Amygdala (tissue), 56 donors: ENCODE measurements around the gene CLIC1.

ENCODE experiments used
- DNase-seq, 56 donors: peaks; one replicate each; lab custom pipeline; 2025; lab: John Stamatoyannopoulos, UW

CLIC1 gene

DNA sequence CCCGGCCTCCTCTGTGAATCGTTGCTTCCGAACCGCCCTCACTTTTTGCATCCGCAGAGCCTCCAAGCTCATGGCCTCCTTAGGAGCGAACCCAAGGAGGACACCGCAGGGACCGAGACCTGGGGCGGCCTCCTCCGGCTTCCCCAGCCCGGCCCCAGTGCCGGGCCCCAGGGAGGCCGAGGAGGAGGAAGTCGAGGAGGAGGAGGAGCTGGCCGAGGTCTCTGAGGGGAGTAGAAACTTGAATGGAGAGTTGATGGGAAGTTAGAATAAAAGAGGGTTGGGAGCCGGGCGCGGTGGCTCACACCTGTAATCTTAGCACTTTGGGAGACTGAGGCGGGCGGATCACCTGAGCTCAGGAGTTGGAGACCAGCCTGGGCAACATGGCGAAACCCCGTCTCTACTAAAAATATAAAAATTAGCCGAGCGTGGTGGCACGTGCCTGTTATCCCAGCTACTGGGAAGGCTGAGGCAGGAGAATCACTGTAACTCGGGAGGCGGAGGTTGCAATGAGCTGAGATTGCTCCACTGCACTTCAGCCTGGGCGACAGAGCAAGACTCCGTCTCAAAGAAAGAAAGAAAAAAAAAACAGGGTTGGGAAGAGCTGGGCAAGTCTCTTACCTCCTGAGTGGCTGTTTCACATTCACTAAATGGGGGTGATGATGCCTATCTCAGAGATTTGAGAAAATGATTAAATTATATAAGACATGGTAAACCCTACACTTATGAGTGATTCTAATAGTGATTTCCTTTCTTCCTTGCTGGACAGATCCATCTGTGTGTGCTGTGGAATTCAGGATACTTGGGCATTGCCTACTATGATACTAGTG, 4.3 kb upstream of the CLIC1 start:
- DNase-seq: no peak

- DNase-seq: peak; percentile 53 to 99 (median 94)
These were observed 3.5 kb upstream of the CLIC1 start, which contains the start of gene MSH5 for GRCh38 chr6:31739639-31740396. Gene MSH5, plus strand, starts transcription at chr6:31740005. Its CDS starts 462 bp downstream, at chr6:31740467.

DNA sequence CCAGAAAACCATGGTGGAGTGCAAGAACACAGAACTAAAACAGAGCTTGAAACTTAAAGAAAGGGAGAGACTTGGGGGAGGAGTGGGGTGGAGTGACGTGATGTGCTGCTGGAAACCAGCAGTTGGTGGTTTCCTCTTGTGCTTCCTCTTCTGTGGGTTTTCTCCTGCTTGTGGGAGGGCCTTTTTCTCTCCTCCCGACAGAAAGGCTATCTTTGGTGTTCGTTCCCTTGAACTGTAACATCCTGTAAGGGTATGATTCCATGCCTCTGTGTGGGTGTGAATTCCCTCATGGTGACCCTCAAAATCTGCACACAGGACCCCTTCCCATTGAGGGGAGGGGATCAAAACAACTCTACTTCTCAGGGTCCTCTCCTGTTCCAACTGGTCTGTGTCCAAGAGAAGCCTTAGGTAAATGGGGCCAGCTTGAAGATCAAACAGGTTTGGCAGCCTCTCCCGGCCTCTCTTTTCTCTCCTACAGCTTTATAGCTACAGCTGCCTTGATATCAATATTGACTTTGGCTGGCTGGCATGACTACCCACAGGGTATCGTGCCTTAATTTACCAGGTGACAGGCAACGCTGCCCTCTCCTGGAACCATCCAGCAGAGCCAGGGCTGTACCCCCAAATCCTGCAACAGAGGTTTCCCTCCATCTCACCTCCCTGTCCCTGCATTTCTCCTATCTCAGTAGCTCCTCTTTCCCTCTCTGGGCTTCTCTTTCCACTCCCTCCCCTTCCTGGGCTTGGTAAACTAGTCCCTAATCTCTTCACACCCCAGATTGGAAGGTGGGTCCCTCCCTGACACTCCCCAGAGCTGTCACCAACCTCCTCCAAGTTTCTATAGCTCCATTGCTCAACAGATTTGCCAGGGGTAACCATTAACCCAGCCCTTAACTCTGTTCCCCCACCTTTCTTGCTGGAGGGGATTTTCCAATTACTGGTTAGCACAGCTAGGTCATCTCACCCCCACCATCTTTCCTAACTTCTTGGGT, 2.0 kb upstream of the CLIC1 start:
- peak in 4 of 56 donors; percentile 4 to 33 (median 10) for DNase-seq

DNA sequence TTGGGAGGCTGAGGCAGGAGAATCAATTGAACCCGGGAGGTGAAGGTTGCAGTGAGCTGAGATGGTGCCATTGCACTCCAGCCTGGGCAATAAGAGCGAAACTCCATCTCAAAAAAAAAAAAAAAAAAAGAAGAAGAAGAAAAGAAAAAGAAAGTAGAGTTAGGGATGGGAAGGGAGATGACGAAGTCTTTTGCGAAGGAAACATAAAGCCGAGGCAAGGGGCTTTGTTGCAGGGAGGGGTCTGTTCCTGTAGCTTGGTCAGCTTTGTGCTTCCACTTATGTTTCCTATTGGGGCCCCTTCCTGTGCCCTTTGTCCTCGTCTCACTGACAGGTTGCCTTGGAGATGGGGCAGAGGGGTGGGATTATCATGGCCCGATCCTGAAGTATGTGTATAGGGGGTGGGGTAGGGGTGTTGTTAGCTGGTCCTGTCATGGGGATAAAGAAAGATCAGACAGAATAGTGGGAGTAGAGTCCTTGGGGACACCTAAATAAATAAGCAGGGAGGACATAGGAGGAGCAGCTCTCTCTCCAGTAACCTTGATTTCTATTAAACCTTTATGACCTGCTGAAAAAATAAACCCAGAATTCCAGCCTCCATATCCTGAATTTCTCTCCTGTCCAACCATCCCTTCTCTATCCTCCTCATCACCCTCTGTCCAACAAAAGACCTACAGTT, 1.1 kb upstream of the CLIC1 start:
- DNase-seq: no peak

DNA sequence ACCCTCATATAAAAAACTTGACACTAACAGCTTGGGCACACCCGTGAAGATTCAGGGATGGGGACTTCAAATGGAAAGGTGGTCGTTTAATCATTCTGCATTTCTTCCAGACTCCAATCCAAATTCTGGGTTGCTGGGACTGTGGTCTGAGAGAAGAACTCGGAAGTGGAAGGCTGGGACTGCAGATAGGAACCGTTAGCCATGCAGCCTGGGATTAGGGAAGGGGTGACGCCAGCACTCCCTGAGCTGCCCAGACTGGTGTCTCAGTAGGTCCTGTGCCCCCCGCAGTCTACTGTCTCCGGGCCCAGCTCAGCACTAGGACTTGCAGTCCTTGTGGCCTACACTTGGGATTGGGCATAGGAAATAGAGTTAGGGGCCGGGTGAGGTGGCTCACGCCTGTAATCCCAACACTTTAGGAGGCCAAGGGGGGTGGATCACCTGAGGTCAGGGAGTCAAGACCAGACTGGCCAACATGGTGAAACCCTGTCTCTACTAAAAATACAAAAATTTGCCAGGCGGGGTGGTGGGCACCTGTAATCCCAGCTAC, 511 bp upstream of the CLIC1 start:
- DNase-seq: no peak

DNA sequence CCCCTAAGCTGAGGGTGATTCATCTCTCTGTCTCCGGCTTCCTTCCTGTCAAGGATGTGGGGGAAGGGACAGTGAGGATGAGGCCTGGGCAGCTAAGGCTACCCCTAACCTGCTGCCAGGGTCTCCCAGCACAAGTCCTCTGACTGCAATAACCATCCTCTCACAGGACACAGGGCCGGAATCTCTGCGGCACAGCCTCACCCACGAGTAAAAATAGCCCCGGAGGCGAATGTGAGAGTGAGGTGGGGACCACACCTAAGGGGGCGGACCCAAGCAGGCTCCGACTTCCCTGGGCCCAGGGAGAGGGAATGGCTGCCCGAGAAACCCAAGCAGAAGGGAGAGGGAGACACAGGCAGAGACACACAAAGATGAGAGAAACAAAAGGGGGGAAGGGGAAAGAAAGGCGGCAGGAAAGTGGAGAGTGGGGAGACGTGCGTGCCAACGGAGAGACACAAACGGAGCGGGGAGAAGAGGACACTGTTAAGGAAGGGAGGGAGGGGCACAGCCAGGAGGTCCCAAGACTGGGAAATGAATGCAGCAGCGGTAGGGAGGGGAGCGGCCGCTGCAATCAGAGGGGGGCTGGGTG, 1.4 kb downstream of the CLIC1 start:
- DNase-seq: peak in 1 of 56 donors; percentile 16

DNA sequence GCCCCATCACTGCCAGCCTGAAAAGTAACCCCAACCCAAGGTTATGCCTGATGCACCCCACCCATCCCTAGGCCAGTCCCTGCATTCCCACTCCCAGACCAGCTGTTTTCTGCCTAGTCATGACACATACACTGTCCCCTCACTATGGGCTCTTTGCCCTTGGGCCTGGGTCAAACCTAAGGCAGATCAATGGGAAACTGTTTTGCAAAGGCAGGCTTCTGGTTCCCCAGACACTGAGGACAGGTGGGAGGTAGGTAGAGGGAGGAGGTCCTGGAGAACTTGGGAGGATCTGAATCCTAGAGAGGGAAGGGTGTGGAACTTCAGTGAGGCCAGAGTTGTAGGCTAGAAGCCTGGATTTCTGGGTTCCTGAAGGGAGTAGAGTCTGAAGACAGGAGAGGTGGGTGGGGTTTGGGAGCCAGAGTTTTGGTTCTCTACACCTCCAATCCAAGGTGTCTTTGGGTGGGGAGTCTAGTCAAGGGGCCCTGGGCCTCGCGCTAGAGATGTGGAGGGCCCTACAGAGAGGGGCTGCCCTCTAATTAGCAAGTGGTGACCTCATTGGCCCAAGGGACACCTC, 2.0 kb downstream of the CLIC1 start:
- DNase-seq: no peak

- DNase-seq: no peak
These were observed 2.6 kb downstream of the CLIC1 start for GRCh38 chr6:31733734-31734133.

- DNase-seq: no peak
These were observed 4.3 kb downstream of the CLIC1 start for GRCh38 chr6:31732029-31732428.

DNA sequence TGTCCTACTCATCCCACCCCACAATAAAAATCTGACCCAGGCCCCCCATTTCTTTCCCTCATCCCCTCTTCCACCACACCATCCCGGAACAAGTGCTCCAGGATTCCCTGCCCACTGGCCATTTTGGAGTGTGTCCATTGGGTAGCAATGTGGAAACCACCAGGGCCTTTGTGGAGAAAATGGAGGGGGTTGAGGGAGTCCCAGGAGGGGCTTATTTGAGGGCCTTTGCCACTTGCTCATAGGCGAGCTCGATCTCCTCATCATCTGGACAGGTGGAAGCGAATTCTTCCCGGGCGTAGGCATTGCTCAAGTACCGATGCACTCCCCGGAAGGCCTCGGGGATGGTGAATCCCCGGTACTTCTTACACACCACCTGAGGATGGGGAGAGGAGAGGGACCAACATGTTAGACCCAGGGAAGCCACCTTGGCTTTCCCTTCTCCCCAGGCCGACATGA, 5.7 kb downstream of the CLIC1 start:
- DNase-seq: no peak

GRCh38 chr6:31729979-31730630, 6.2 kb downstream of the CLIC1 start:
- peak in 49 of 56 donors; percentile 12 to 80 (median 56) for DNase-seq

DNA sequence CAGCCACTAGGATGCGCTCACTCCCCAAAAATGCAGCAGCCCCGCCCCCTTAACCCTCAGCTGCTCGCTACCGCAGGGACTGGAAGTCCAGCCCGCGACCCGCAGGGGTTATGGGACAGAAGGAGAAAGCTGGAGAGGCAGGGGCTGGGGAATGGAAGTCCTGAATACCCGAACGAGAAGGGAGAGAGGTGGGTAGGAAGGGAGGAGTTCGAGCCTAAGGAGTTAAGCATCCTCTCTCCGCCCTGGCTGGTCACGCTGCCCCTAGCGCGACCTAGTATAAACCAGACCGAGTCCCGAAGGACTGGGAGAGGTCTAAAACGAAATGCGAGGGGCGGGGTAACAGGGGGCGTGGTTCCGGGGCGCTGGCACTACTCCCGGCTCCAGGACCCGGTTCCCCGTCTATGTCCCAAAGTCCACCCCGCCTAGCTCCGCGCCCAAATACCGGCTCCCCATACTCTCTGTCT, 6.8 kb downstream of the CLIC1 start:
- DNase-seq: peak; percentile 19 to 89 (median 74)

DNA sequence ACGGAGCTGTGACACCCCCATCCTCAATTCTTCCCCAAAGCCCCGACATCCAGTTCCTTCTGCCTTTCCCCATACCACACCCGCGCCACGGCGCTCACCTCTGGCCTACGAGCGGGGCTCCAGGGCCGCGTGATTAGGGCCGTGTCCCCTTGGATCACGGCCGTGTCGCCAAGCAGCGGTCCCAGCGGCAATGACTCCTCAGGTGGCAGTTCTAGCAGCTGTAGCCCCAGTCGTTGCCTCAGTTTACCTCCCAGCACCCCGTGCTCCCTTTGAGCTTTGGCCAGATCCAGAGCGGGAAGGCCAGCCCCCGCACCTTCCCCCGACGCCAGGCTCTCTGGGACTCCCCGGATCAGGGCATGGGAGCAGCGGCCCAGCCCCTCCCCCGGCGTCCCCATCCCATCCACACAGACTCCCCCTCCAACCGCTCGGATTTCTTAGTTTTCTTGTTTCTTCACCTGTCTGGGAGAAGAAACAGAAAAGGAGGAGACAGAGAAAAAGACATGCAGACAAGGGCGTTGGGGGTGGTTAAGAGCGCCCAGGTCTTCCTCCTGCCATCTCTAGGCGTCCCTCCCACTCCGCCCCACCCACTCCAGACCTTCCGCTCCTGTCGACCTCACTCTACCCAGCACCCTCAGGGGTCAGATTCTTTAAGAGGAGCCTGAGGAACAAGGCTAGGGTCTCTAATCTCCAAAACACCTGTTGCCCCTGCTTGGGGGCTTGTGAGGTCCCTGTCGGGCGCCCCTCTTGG, 7.4 kb downstream of the CLIC1 start, which contains the start of gene DDAH2:
Gene DDAH2 (minus strand): TSS at position 533 of the 748 bp plus-strand sequence. CDS start 138 bp downstream, at position 395.
- peak in 1 of 56 donors; percentile 52 for DNase-seq

DNA sequence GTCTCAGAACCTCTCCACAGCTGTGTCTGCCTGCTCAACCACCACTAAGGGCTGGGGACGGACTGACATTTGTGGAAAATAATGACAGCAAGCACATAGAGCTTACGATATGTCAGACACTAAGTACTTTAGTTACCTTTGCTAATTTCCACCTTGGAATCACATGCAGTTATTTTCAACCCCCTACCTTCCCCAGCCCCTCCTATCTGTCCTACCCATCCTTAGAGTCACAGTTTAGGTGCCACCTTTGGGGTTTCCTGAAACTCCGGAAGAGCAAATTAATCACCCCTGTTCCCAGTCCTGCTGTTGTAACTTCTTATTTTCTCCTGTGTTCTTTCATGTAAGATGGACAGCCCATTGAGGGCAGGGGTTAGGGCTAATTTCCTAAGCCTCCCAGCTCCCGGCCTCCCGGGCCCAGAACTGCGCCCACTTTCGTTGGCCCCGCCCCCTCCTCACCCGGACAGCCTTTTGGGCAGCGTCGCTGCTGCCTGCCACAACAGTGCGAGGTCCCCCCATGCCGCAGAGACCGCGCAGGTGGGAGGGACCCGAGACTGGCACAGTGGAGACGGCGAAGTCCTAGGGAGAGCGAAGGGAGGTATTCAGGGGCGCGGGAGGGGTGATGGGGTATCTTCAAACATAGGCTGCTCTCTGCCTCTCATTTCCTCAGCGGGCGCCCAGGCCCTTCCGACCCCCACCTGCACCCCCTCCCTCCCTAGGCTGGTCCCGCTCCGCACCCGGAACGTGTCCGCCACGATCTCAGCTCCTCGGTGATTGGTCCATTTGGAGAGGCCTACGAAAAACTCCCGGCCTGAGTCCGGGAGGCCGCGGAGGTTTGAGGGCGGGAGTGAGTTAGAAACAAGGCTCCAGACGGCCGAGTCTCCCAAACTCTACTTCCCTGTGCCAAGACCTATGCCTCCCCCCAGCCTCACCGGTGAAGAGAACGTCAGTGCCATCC, 8.3 kb downstream of the CLIC1 start:
- DNase-seq: no peak

GRCh38 chr6:31727034-31727716, 9.2 kb downstream of the CLIC1 start:
- peak in 4 of 56 donors; percentile 6 to 34 (median 14) for DNase-seq
